Neural crest cell (in vitro differentiated cells): Measurements from ENCODE around the gene TPRA1. TPM values are rescaled to one million over a fixed set of nuclear protein-coding genes. Genes with fewer than 3 reads are reported as not detected.
A peak's percentile ranks its signal among the peaks of the same experiment; 100 is the strongest.

Source experiments
- DNase-seq: peaks from one replicate; pipeline ENCODE4 v3.0.0; 2021; ENCODE audit warnings: low read depth, mixed read lengths, low spot score
- H3K27ac Mint-ChIP-seq: one replicate; pipeline ENCODE4 v1.8.0; 2021; ENCODE audit warnings: mild to moderate bottlenecking, mixed read lengths; ENCODE audit not compliant: unreplicated experiment
- H3K27me3 Mint-ChIP-seq: 2 replicates; pipeline ENCODE4 v1.8.0; 2021; ENCODE audit warnings: low read depth, mild to moderate bottlenecking, mixed read lengths
- H3K36me3 Mint-ChIP-seq: 2 replicates; pipeline ENCODE4 v1.8.0; 2021; ENCODE audit warnings: low read depth, mild to moderate bottlenecking, mixed read lengths
- H3K4me1 Mint-ChIP-seq: 2 replicates; pipeline ENCODE4 v1.8.0; 2021; ENCODE audit warnings: mixed read lengths
- H3K4me3 Mint-ChIP-seq: one replicate; pipeline ENCODE4 v1.8.0; 2021; ENCODE audit warnings: mild to moderate bottlenecking, mixed read lengths
- H3K9me3 Mint-ChIP-seq: 2 replicates; pipeline ENCODE4 v1.8.0; 2021; ENCODE audit warnings: mixed read lengths
- CTCF ChIP-seq: fragments of 200-600 bp; sonication (generic); conservative IDR thresholded peaks from 2 replicates; pipeline ENCODE4 v1.5.0; 2021; ENCODE audit warnings: antibody characterized with exemption, mild to moderate bottlenecking
- total RNA-seq: library from RNA; stranded (reverse); gene quantifications from 2 replicates; pipeline ENCODE4 v1.2.1, GENCODE V29; 2021

TPRA1 gene
- total RNA-seq, 1 donor from 2014 or later: 27.2 TPM

GRCh38 chr3:127566833-127567232, 23.7 kb downstream of the TPRA1 start:
- no peak for DNase-seq
- no peak for TF ChIP-seq CTCF
- H3K36me3 Mint-ChIP-seq: peaks cover 5% of the 10 kb centered on the region
- no peaks in the 10 kb centered on the region for H3K27me3 Mint-ChIP-seq
- H3K4me1 Mint-ChIP-seq: no peaks in the 10 kb centered on the region
- H3K4me3 Mint-ChIP-seq: no peak overlapping the region
- no peak overlapping the region for H3K27ac Mint-ChIP-seq
- peaks cover 7% of the 10 kb centered on the region for H3K9me3 Mint-ChIP-seq

- no peaks in the 10 kb centered on the region for H3K27me3 Mint-ChIP-seq
- no peak overlapping the region for H3K4me3 Mint-ChIP-seq
- no peaks in the 10 kb centered on the region for H3K36me3 Mint-ChIP-seq
- H3K4me1 Mint-ChIP-seq: no peaks in the 10 kb centered on the region
- H3K27ac Mint-ChIP-seq: no peak overlapping the region
- H3K9me3 Mint-ChIP-seq: peaks cover 7% of the 10 kb centered on the region
- no peak for DNase-seq
- no peak for TF ChIP-seq CTCF
Measured at GRCh38 chr3:127565711-127566110, 24.8 kb downstream of the TPRA1 start.

- DNase-seq: no peak
- Mint-ChIP-seq H3K4me1 (peaks cover 5% of the 10 kb centered on the region), H3K36me3 (no peaks in the 10 kb centered on the region), H3K9me3 (peaks cover 9% of the 10 kb centered on the region), H3K4me3 (no peak overlapping the region), H3K27me3 (no peaks in the 10 kb centered on the region), H3K27ac (no peak overlapping the region)
- TF ChIP-seq CTCF: no peak
Measured at GRCh38 chr3:127560051-127560787, 30.3 kb downstream of the TPRA1 start.

- TF ChIP-seq CTCF: peak; percentile 37
- Mint-ChIP-seq H3K9me3 (peaks cover 2% of the 10 kb centered on the region), H3K4me1 (peaks cover 18% of the 10 kb centered on the region), H3K27ac (no peak overlapping the region), H3K4me3 (no peak overlapping the region), H3K36me3 (no peaks in the 10 kb centered on the region), H3K27me3 (no peaks in the 10 kb centered on the region)
- no peak for DNase-seq
Measured at GRCh38 chr3:127556565-127556964, 34.0 kb downstream of the TPRA1 start.

- H3K27ac Mint-ChIP-seq: no peak overlapping the region
Measured at GRCh38 chr3:127555108-127555507, 35.4 kb downstream of the TPRA1 start.

More at GRCh38 chr3:127555108-127555507, 35.4 kb downstream of the TPRA1 start:
- Mint-ChIP-seq H3K36me3 (no peaks in the 10 kb centered on the region), H3K4me1 (peaks cover 20% of the 10 kb centered on the region), H3K9me3 (peaks cover under 1% of the 10 kb centered on the region), H3K4me3 (no peak overlapping the region), H3K27me3 (no peaks in the 10 kb centered on the region)
- DNase-seq: no peak
- no peak for TF ChIP-seq CTCF
